OCI-LY7 (cell line): Measurements from ENCODE around the gene TELO2. TPM values are rescaled to one million over a fixed set of nuclear protein-coding genes. Genes with fewer than 3 reads are reported as not detected.

Experiments
- BruUV-seq: library from RNA; stranded (reverse); fragments of 400-500 nt; replicated peaks from 2 replicates; lab custom pipeline; 2021; lab: Mats Ljungman, UMichigan
- CTCF ChIA-PET: fragments of 300-600 bp; sonication (Branson Sonifier 250); formaldehyde crosslinking; loops from one replicate; lab custom pipeline; 2022; ENCODE audit warnings: antibody characterized with exemption; ENCODE audit not compliant: unreplicated experiment; lab: Charles Lee
- POLR2A ChIA-PET: fragments of 300-600 bp; sonication (Branson Sonifier 250); formaldehyde crosslinking; loops from one replicate; lab custom pipeline; 2022; ENCODE audit warnings: antibody characterized with exemption; lab: Charles Lee
- DNase-seq: peaks from one replicate; pipeline ENCODE4 v3.0.0-alpha.2; 2015; ENCODE audit warnings: low spot score
- H2AFZ ChIP-seq: fragments of 200-600 bp; sonication (generic), shearing (Covaris generic); 2 replicates; pipeline ENCODE4 v1.6.1; 2014; ENCODE audit warnings: mild to moderate bottlenecking, antibody characterized with exemption, low read length, moderate library complexity
- H3K27ac ChIP-seq: fragments of 200-600 bp; sonication (generic); 2 replicates; pipeline ENCODE4 v1.5.1; 2014; ENCODE audit warnings: mixed run types, low read depth, mild to moderate bottlenecking, moderate library complexity, low read length, inconsistent platforms; ENCODE audit not compliant: poor library complexity, severe bottlenecking
- H3K36me3 ChIP-seq: fragments of 200-600 bp; sonication (generic); 2 replicates; pipeline ENCODE4 v1.6.1; 2014; ENCODE audit warnings: mild to moderate bottlenecking, antibody characterized with exemption, low read length, moderate library complexity, mixed read lengths; ENCODE audit not compliant: insufficient read depth
- H3K4me1 ChIP-seq: fragments of 200-600 bp; sonication (generic); 2 replicates; pipeline ENCODE4 v1.5.1; 2014; ENCODE audit warnings: mild to moderate bottlenecking, low read length; ENCODE audit not compliant: insufficient read depth, poor library complexity, severe bottlenecking
- H3K4me2 ChIP-seq: fragments of 200-600 bp; sonication (generic); 2 replicates; pipeline ENCODE4 v1.6.1; 2014; ENCODE audit warnings: mild to moderate bottlenecking, low read length
- H3K4me3 ChIP-seq: fragments of 200-600 bp; sonication (generic); 2 replicates; pipeline ENCODE4 v1.5.1; 2014; ENCODE audit warnings: mild to moderate bottlenecking, low read depth, low read length; ENCODE audit not compliant: poor library complexity, severe bottlenecking
- H3K79me2 ChIP-seq: fragments of 200-600 bp; sonication (generic); 2 replicates; pipeline ENCODE4 v1.6.1; 2016; ENCODE audit warnings: low read depth, mild to moderate bottlenecking, low read length, moderate library complexity, mixed read lengths; ENCODE audit not compliant: insufficient read depth
- H3K9me2 ChIP-seq: fragments of 200-600 bp; sonication (generic); 2 replicates; pipeline ENCODE4 v1.6.1; 2016; ENCODE audit warnings: mild to moderate bottlenecking, low read length, mixed read lengths; ENCODE audit not compliant: insufficient read depth
- H3K9me3 ChIP-seq: fragments of 200-600 bp; sonication (generic); 2 replicates; pipeline ENCODE4 v1.6.1; 2014; ENCODE audit warnings: mild to moderate bottlenecking, mixed run types, low read length, mixed read lengths
- H4K20me1 ChIP-seq: fragments of 200-600 bp; sonication (generic); 2 replicates; pipeline ENCODE4 v1.6.1; 2014; ENCODE audit warnings: mild to moderate bottlenecking, antibody characterized with exemption, low read length, moderate library complexity, mixed read lengths; ENCODE audit not compliant: insufficient read depth
- EZH2phosphoT487 ChIP-seq: fragments of 200-600 bp; sonication (generic); IDR thresholded peaks from 2 replicates; pipeline ENCODE4 v1.6.1; 2018; ENCODE audit warnings: low read depth, borderline replicate concordance, mild to moderate bottlenecking, mixed run types, antibody characterized with exemption, low read length, moderate library complexity, mixed read lengths
- intact Hi-C: fragments of 100-400 bp; cut with micrococcal nuclease; formaldehyde crosslinking; loops from one replicate; pipeline ENCODE4 v1.10.0; 2022; ENCODE audit not compliant: unreplicated experiment
- total RNA-seq, 2 experiments: library from RNA; depleted of rRNA in 1 of 2; stranded (reverse); fragments of >200 nt in 1 of 2; shearing (Covaris generic) in 1 of 2; gene quantifications; 2 replicates each; pipeline ENCODE4 v1.2.3, GENCODE V29; 2014 to 2022
- TF ChIP-seq, protein P1 (sequence below): fragments of 200-600 bp; sonication (generic); conservative IDR thresholded peaks from 2 replicates; pipeline ENCODE4 v1.5.1; 2014; ENCODE audit warnings: mild to moderate bottlenecking, antibody characterized with exemption, low read length, moderate library complexity, mixed read lengths

TELO2 gene
- total RNA-seq, 2 experiments from 2014 or later: 58.2 to 70.1 TPM

- no TSS peak for BruUV-seq
- Histone ChIP-seq H2AFZ (no peak overlapping the region), H3K4me2 (no peak overlapping the region), H3K79me2 (no peaks in the 10 kb centered on the region), H3K4me1 (no peaks in the 10 kb centered on the region), H3K9me2 (no peaks in the 10 kb centered on the region), H3K36me3 (no peaks in the 10 kb centered on the region), H3K4me3 (no peak overlapping the region), H3K9me3 (no peaks in the 10 kb centered on the region), H4K20me1 (no peaks in the 10 kb centered on the region), H3K27ac (no peak overlapping the region)
- intact Hi-C loops: no loop called here
- POLR2A ChIA-PET: no interaction called here
- CTCF ChIA-PET: no interaction called here
- DNase-seq: no peak
- no peak for TF ChIP-seq EZH2phosphoT487
- TF ChIP-seq, protein P1, sequence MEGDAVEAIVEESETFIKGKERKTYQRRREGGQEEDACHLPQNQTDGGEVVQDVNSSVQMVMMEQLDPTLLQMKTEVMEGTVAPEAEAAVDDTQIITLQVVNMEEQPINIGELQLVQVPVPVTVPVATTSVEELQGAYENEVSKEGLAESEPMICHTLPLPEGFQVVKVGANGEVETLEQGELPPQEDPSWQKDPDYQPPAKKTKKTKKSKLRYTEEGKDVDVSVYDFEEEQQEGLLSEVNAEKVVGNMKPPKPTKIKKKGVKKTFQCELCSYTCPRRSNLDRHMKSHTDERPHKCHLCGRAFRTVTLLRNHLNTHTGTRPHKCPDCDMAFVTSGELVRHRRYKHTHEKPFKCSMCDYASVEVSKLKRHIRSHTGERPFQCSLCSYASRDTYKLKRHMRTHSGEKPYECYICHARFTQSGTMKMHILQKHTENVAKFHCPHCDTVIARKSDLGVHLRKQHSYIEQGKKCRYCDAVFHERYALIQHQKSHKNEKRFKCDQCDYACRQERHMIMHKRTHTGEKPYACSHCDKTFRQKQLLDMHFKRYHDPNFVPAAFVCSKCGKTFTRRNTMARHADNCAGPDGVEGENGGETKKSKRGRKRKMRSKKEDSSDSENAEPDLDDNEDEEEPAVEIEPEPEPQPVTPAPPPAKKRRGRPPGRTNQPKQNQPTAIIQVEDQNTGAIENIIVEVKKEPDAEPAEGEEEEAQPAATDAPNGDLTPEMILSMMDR: no peak
Measured at GRCh38 chr16:1445518-1446203, 47.5 kb upstream of the TELO2 start.

- CTCF ChIA-PET: no interaction called here
- H3K4me1 ChIP-seq: no peaks in the 10 kb centered on the region
- no peaks in the 10 kb centered on the region for H3K9me2 ChIP-seq
- H3K79me2 ChIP-seq: no peaks in the 10 kb centered on the region
- no peak overlapping the region for H3K4me2 ChIP-seq
- no peak for DNase-seq
- no TSS peak for BruUV-seq
- intact Hi-C loops: no loop called here
- no peak overlapping the region for H3K27ac ChIP-seq
- H3K4me3 ChIP-seq: no peak overlapping the region
- no peak overlapping the region for H2AFZ ChIP-seq
- TF ChIP-seq, protein P1: no peak
- no peak for TF ChIP-seq EZH2phosphoT487
- POLR2A ChIA-PET: no interaction called here
- no peaks in the 10 kb centered on the region for H3K36me3 ChIP-seq
- no peaks in the 10 kb centered on the region for H3K9me3 ChIP-seq
- H4K20me1 ChIP-seq: no peaks in the 10 kb centered on the region
Measured at GRCh38 chr16:1446296-1447080, 46.7 kb upstream of the TELO2 start.

- CTCF ChIA-PET: no interaction called here
- H3K4me2 ChIP-seq: no peak overlapping the region
- H2AFZ ChIP-seq: no peak overlapping the region
- no peaks in the 10 kb centered on the region for H3K9me2 ChIP-seq
- no peaks in the 10 kb centered on the region for H3K4me1 ChIP-seq
- no peaks in the 10 kb centered on the region for H3K79me2 ChIP-seq
- TF ChIP-seq, protein P1: no peak
- TF ChIP-seq EZH2phosphoT487: no peak
- no peaks in the 10 kb centered on the region for H3K36me3 ChIP-seq
- intact Hi-C loops: no loop called here
- no TSS peak for BruUV-seq
- H3K4me3 ChIP-seq: no peak overlapping the region
- POLR2A ChIA-PET: no interaction called here
- no peak for DNase-seq
- H3K9me3 ChIP-seq: no peaks in the 10 kb centered on the region
- no peak overlapping the region for H3K27ac ChIP-seq
- no peaks in the 10 kb centered on the region for H4K20me1 ChIP-seq
Measured at GRCh38 chr16:1447965-1448364, 45.2 kb upstream of the TELO2 start.
